Measurements from ENCODE around the gene MEF2C.
"Not testable (repeated sequence)": the region's sequence is repeated elsewhere in the genome, so short reads cannot be mapped to it uniquely, and the experiment has no call there.

Gene MEF2C

DNA sequence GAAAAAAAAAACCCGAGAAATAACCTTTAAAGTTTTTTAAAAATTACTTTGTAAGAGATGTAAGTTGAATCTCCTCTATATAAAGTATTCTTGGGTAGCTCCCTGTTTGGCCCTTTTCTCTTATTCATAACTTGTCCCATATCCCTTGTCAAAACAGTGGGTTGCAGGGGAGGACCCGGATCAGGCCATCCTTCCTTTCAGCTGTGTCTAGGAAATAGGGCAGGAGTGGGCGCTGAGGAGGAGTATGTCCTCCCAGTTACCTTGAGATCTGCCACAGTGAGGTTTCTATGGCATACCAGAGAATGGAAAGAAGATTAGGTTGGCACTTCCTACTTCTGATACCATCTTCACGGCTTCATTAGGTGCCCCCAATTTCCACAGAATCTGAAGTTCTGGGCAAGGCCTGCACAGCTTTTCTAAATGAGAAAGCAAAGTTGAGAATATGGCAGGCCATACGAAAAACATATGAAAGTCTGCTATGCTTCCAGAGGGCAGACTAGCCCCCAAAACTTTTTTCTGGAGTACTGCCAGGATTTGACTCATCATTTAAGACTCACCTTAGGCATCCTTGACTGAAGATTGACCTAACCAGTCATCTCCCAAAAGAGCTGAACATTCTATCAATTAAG lies 20.3 kb downstream of the MEF2C start:
- FAIRE-seq (no peak), DNase-seq (ENCODE audit: insufficient read length, low spot score) (no peak)
- TF ChIP-seq POLR2A (IDR thresholded peaks at IDR 0.05; ENCODE audit: low read depth, low read length): no peak

DNA sequence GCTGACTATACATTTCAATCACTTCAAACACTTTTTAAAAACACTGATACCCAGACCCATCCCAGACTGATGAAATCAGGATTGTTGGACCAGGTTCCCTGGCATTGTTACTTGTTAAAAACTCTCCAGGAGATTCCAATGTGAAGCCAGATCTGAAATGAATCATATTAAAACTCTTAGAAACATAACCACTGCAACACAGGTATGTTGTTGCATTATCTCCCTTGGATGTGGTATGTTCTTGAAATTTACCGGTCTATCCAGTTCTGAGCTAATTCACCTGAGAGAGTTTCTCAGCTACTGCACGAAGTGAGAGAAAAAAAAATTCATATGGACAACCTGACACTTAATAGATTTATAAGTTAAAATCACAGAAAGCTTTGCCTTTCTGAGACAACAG lies 21.8 kb downstream of the MEF2C start:
- FAIRE-seq: no peak

DNA sequence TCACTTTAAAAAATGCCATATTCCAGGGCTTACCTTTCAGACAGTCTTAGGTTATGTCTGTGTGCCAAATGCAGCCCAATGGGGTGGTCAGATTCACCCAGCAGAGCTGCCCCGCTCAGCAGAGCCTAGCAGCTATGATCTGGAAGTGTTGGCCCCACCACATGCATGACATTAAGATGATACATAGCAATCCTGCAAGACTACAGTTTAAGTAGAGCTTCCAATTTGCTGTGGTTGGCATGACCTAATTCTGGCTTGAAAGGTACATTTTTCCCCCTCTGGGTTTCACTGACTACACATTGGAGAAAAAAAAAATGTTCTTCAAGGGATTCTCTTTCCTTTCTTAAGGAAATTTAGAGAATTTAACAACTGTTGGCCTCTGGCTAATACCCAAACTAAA lies 22.5 kb downstream of the MEF2C start:
- no peak for TF ChIP-seq POLR2A (IDR thresholded peaks at IDR 0.05; ENCODE audit: low read depth, low read length)
- FAIRE-seq (no peak), DNase-seq (ENCODE audit: insufficient read length, low spot score) (no peak)

More for the DNA sequence above, 21.8 kb downstream of the MEF2C start:
- no peak for DNase-seq (ENCODE audit: insufficient read length, low spot score)
- no peak for TF ChIP-seq POLR2A (IDR thresholded peaks at IDR 0.05; ENCODE audit: low read depth, low read length)

DNA sequence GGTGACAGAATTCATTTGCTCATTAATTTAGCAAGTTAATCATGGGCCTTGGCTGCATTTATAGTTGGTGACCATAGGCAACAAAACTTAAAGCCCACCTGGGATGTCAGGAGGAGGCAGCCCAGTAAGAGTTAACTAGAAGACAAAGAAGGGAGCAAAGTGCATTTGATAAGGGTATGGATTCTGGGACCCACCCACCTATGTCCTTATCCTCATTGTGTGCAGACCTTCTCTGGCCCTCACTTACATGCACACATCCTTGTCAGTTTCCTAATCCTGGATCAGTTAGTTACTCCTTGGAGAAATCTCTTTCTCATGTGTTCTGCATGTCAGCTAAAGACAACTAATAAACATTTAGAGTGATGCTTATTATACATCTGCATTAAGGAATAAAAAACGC lies 24.6 kb downstream of the MEF2C start:
- TF ChIP-seq POLR2A (IDR thresholded peaks at IDR 0.05; ENCODE audit: low read depth, low read length): no peak
- no peak for FAIRE-seq

DNA sequence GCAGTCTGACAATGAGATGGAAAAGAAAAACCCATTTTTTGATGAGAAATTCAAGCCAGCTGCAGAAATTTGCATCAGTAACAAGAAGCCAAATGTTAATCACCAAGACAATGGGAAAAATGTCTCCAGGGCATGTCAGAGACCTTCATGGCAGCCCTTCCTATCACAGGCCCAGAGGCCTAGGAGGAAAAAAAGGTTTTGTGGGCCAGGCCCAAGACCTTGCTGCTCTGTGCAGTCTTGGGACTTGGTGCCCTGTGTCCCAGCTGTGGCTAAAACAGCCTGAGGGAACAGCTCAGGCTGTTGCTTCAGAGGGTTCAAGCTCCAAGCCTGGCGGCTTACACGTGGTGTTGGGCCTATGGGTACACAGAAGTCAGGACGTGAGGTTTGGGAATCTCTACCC lies 26.6 kb downstream of the MEF2C start:
- FAIRE-seq: not testable (repeated sequence)

More for the DNA sequence above, 24.6 kb downstream of the MEF2C start:
- no peak for DNase-seq (ENCODE audit: insufficient read length, low spot score)

DNA sequence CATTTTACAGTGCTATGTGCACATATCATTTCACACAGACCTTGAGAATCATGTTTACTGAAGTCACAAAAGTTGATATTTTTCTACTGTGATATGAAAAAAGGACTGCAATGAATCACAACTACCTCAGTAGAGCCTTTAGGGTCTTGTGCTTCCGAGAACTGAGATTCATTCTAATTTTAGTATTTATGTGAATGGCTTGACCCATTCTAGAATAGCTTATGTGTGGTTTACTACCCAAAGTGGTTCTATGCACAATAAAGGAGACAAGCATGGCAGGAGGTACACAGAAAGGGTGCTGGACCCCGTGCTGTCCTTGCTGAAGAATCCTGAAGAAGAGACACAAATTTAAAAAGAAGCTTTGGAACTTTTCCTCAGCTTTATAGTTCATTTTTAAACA lies 28.2 kb downstream of the MEF2C start:
- no peak for TF ChIP-seq POLR2A (IDR thresholded peaks at IDR 0.05; ENCODE audit: low read depth, low read length)
- FAIRE-seq (no peak), DNase-seq (ENCODE audit: insufficient read length, low spot score) (no peak)

More for the DNA sequence above, 26.6 kb downstream of the MEF2C start:
- not testable (repeated sequence) for DNase-seq (ENCODE audit: insufficient read length, low spot score)

DNA sequence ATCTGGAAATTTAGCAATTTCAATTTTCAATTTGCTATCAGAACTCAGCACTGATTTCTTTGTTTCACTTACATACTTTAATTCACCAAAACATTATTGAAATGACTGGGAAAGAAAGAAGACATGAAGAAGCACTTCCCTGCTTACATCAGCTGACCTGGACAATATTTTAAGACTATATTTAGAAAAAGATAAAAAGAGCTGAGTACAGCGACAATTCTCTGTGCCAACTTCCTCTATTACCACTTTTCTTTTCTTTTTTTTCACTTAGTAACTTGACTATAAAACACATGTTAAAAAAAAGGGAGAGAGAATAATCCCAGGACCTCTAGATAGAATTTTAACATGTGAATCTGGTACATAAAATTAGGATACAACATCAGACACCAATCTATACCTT lies 35.6 kb downstream of the MEF2C start:
- DNase-seq (ENCODE audit: insufficient read length, low spot score): no peak
- TF ChIP-seq POLR2A (IDR thresholded peaks at IDR 0.05; ENCODE audit: low read depth, low read length): no peak
- no peak for FAIRE-seq

DNA sequence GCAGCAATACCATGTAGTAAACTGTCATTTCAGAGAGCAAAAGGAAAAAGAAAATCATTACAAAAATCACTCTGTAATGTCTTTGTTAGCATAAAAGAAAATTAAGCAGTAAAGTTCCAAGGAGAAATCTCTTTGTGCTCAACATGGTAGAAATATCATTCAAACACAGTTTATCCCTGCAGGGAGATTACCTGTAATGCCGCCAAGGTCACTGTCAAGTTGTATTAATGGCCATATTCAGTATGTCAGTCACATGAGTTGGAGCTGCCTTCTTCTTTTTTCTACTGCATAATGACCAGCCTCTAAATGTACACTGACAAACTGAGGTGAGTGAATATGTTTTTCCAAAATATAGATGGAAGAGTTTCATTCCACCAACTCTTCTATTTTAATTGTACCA lies 36.5 kb downstream of the MEF2C start:
- FAIRE-seq: no peak
- DNase-seq (ENCODE audit: insufficient read length, low spot score): no peak
- TF ChIP-seq POLR2A (IDR thresholded peaks at IDR 0.05; ENCODE audit: low read depth, low read length): no peak

DNA sequence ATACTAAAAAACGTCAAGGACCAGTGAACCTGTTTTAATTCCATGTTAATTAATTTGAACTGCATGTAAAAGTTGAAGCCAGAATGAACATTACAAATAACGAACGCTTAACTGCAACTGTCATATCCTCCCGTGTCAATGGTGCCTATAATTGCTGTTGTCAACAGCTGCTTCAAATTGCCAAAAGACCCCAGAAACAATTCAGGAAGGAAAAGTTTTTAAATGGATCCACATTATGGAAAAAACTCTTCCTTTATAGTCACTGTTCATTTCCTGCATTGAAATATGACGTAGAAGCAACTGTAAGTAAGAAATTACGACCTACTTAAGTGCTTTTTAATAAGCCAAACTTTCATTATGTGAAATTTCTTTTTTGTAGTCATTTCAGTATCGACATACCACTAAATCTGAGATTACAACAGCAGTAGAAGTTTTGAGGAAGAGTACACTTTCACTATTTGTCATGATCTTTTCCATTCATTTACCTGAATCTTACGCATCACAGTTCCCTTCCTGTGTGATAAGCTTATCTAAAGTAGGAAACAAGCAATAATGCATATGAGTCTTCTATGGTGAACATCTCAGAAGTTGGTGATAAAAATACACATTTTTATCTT lies 37.8 kb downstream of the MEF2C start:
- FAIRE-seq (no peak), DNase-seq (ENCODE audit: insufficient read length, low spot score) (no peak)
- no peak for TF ChIP-seq POLR2A (IDR thresholded peaks at IDR 0.05; ENCODE audit: low read depth, low read length)

DNA sequence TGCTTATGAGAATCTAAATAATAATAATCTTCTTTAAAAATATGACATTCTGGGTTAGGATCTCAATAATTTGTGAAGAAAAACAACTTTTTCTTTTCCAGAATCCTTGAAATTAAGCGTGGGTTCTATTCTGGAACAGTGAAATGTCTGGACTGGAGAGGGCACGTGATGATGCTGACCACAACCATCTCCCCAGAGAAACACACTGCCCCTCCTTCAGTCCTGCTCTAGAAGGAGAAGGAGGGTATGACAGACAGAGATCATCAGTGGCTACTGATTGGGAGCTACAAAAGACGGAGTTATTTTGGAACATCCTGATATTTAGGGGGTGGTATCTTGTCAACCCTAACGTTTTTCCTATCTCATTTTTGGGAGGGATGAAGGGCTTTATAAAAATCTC lies 40.2 kb downstream of the MEF2C start:
- DNase-seq (ENCODE audit: insufficient read length, low spot score) (no peak), FAIRE-seq (no peak)
- TF ChIP-seq POLR2A (IDR thresholded peaks at IDR 0.05; ENCODE audit: low read depth, low read length): no peak

DNA sequence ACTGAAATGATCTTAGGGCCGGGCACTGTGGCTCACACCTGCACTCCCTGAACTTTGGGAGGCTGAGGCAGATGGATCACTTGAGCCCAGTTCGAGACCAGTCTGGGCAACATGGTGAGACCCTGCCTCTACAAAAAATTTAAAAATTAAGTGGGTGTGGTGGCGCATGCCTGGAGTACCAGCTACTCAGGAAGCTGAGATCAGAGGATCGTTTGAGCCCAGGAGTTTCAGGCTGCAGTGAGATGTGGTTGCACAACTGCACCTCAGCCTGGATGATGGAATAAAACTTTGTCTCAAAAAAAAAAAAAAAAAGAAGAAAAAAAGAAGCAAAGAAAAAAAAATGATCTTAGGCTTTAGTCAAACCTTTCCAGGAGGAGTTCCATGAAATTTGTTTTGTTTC lies 41.8 kb downstream of the MEF2C start:
- FAIRE-seq (no peak), DNase-seq (ENCODE audit: insufficient read length, low spot score) (no peak)
- TF ChIP-seq POLR2A (IDR thresholded peaks at IDR 0.05; ENCODE audit: low read depth, low read length): no peak

DNA sequence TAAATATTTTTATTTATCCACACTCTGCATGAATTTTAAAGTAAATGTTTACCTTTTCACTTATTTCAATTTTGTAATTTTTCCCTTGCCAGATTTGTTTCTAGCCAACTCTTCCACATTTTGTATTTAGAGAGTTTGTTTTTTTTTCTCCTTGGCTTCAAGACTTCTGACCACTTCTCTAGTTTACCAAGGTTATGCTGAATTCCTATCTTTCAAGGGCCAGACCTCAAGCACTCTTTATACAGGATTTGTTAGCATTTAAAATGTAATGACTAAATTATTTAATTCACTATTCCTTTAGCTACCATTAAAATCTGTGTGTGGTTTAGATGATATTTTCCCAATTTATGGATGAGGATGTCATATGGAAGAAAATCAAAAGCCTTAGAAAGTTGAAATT lies 42.5 kb downstream of the MEF2C start:
- DNase-seq (ENCODE audit: insufficient read length, low spot score): no peak
- TF ChIP-seq POLR2A (IDR thresholded peaks at IDR 0.05; ENCODE audit: low read depth, low read length): no peak
- FAIRE-seq: no peak

DNA sequence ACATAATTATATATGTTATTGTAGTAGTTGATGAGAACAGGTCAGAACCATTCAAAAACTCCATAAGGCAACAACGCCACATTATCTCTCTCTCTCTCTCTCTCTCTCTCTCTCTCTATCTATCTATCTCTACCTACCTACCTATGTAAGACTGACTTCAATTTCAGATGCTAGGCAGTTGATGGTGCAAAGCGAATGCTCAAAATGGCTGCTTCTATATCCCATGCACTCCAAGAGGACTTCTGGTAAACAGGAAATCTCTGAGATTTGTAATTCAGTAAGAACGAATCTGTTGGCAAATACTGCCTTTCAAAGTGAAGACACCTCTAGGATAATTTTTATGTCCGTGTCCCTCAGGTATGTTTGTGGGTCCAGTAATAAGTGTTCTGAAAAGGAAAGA lies 43.7 kb downstream of the MEF2C start:
- TF ChIP-seq POLR2A (IDR thresholded peaks at IDR 0.05; ENCODE audit: low read depth, low read length): no peak
- FAIRE-seq (no peak), DNase-seq (ENCODE audit: insufficient read length, low spot score) (no peak)

DNA sequence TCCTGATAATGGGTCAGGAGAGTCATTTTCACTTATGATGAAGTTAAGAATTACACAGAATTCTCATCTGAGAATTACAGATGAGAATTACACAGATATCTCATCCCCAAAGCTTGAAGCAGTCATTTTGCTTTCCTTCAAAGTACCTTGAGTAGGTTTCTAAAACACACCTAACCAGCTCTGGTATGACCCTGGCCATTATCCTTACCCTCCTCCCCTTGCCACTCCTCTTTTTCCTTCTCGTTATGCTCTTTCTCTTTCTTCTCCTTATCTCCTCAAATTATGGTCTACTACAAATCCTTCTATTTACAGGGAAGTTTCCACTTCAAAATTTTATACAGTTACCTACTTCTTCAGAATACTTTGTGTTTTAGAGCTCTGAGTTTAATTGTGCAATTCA lies 44.5 kb downstream of the MEF2C start:
- DNase-seq (ENCODE audit: insufficient read length, low spot score): no peak
- FAIRE-seq: no peak
- TF ChIP-seq POLR2A (IDR thresholded peaks at IDR 0.05; ENCODE audit: low read depth, low read length): no peak

DNA sequence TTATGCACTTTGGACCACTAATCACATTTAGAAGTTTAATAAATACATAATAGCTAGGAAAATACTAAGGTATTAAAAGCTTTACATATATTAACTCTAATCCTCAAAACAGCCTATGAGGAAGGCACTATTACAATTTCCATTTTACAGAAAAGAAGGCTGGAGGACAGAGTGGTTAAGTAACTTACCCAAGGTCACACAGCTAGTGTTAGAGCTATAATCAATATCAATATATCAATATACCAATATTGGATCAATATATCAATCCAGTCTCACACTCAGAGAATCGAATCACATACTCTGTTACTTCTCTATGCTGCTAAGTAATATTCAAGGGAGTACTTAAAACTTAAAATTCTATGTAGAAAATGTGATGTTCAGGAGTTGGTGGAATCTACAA lies 45.2 kb downstream of the MEF2C start:
- no peak for DNase-seq (ENCODE audit: insufficient read length, low spot score)
- TF ChIP-seq POLR2A (IDR thresholded peaks at IDR 0.05; ENCODE audit: low read depth, low read length): no peak
- no peak for FAIRE-seq

Data from H54 (cell line).